Kasumi-1 (cell line): ENCODE measurements around the gene SHLD1.

Source experiments
- DNase-seq, 2 experiments: peaks; one replicate each; lab custom pipeline; 2025; lab: John Stamatoyannopoulos, UW

SHLD1 gene

DNA sequence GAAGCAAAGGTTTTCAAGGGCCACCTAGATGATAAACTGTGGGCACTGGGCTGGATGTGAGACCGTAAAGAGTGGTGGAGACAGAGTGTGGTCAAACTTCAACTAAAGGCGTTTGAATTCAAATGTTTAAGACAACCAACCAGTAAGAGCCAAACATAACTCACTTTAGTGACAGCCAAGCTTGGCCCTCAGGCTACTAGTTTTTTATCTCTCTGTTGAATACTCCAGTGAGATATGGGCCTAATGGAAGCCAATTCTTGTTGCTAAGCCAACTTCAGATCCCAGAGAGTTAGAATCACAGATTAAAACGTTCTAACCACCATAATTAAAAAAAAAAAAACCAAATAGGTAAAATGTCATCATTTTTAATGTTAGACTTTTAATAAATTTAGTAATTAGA is 142.9 kb downstream of the SHLD1 start:
- DNase-seq: no peak

DNA sequence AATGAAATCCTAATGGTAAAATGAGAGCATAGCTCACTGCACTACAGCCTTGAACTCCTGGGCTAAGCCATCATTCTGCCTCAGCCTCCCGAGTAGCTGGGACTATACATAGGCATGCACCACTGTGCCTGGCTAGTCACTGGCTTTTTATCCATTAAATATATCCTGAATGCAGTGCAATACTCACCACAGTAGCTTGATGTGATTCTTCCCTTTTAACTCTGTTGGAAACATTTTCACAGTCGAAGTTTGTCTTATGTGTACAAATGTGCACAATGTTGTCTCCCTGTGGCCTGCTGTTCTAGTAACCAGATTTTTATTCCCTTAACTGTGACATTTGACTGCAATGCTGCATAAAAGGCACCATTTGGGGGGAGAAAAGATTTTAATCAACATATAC is 143.4 kb downstream of the SHLD1 start:
- no peak for DNase-seq

DNA sequence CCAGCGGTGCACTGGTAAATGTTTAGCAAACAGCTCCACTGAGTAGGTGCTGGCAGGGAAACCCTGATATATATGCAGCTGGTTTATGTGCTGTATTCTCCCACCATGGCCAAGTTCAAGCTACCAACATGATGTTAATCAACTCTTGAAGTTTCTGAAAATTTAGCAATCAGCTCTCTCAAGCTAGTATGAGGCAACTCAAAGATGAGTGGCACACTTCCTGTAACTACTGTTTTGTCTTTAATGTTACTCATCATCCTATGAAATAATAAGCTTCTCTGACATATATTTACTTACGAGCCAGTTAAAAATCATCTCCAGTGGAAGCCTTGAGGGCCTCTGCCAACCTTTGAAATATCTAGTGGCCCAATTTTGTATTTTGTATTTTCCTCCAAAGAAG is 145.4 kb downstream of the SHLD1 start:
- DNase-seq: no peak

DNA sequence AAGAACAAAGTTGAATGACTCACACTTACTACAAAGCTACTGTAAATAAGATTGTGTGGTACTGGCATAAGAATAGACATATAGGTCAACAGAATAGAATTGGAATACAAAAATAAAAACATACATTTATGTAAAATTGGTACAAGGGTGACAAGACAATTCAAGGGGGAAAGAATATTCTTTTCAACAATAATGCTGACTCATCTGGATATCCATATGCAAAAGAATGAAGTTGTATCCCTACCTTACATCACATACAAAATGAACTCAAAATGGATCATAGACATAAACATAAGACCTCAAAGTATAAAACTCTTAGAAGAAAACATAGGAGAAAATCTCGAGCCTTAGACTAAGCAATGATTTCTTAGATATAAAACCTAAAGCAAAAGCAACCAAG is 149.2 kb downstream of the SHLD1 start:
- DNase-seq: no peak

DNA sequence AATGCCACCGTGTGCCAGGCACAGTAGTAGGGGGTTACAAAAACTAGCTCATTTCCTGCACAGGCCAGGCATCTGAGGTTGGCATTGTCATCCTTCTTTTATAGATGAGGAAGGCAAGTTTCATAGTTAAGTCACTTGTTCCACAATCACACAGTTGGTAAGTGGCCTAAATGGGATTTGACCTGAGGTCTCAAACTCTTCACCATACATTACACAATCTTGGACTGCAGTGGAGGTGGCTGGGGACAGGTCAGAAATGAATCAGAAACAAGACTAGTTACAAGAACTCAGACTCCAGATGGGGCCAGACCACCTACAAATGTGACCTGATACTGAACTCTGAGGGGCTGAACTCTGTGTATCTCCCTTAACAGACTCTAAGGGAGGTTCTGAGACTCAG is 150.7 kb downstream of the SHLD1 start:
- DNase-seq: no peak

DNA sequence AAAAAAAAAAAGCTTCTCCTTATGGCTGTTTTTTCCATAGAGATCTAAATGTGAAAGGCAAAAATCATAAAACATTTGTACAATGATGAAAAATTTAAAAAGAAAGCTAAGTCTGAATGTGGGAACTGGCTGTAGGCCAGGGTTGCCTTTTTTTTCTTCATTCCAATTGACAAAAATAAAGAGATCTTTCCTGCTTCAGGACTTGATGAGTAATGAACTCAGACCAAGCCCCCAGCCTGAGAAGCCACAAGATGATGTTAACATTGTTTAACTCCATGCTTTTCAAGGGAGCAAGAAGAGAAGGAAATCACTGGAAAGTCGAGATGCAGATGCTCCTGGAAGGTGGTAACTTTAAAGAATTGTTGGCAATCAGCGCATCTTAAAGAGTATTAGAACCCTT is 158.8 kb downstream of the SHLD1 start:
- no peak for DNase-seq

DNA sequence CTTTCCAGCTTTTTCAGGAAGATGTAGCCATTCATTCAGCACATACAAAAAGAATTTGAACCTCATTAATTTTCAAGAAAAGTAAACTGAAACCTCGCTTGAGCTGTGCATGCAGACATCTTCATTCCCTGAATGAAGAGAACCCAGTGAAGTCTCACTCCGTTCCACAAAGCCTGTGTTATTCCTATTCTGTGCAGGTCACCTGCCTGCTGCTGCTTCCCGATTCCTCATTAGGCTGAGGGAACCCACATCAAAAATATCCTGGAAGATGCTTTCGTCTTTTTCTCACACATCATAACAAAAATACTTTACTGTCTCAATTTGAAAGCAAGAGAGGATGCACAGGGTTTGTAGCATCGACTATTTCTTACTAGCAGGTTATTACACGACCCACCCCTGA is 160.0 kb downstream of the SHLD1 start:
- DNase-seq: no peak

DNA sequence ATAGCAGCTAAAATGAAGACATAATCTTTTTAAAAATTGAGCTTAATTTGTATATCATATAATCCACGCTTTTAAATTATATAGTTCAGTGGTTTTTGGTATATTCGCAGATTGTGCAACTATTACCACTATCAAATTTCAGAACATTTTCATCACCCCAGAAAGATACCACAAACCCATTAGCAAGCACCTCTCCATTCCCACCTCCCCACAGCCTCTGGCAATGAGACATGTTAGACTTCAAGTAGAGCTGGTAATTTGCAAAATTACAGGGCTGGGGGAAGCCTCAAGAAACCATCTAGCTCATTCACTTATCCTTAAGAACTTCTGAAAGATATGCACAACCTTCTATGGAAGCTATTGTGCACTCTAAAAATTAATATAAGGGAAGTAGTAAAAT is 163.0 kb downstream of the SHLD1 start:
- DNase-seq: no peak
